ENCODE data around the gene AOPEP. TPM values are rescaled to one million over a fixed set of nuclear protein-coding genes. Genes with fewer than 3 reads are reported as not detected.

Gene AOPEP
- total and polyA plus RNA-seq, 2 of the 13 experiments (the other 11 are each of a cell fraction or from before 2014, with no cell fraction given) = 22.2 to 41.6 TPM

DNA sequence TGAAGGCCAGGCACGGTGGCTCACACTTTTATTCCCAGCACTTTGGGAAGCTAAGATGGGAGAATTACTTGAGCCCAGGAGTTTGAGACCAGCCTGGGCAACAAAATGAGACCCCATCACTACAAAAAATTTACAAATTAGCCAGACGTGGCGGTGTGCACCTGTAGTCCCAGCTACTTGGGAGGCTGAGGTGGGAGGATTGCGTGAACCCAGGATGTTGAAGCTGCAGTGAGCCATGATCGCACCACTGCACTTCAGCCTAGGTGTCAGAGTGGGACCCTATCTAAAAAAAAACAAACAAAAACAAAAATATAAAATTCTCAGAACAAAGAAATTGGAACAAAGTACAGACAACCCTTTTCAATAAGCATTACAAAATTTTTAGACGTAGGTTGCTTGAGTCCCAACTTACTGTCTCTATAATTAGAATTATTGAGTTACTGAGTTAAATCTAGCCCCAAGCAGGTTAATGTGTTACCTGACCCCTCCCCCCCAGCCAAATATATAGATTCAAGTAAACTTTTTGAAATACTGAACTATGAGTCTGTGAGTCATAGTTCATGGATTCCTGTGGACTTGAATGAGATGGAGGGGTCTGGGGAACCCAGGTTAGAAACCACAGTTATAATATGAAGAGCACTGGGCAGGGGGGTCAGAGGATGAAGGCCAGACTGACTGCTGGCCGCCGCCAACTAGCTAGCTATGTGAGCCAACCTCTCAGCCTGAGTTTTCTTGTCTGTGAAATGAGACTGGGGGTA, 173.1 kb downstream of the AOPEP start (continued):
- TF ChIP-seq, protein P1, sequence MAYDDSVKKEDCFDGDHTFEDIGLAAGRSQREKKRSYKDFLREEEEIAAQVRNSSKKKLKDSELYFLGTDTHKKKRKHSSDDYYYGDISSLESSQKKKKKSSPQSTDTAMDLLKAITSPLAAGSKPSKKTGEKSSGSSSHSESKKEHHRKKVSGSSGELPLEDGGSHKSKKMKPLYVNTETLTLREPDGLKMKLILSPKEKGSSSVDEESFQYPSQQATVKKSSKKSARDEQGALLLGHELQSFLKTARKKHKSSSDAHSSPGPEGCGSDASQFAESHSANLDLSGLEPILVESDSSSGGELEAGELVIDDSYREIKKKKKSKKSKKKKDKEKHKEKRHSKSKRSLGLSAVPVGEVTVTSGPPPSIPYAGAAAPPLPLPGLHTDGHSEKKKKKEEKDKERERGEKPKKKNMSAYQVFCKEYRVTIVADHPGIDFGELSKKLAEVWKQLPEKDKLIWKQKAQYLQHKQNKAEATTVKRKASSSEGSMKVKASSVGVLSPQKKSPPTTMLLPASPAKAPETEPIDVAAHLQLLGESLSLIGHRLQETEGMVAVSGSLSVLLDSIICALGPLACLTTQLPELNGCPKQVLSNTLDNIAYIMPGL (CRISPR knock-in tag; IDR thresholded peaks at IDR 0.05; ENCODE audit: borderline replicate concordance in 1 of 2, low read depth in 1 of 2) = no peak
- no peak for TF ChIP-seq RARG (CRISPR knock-in tag; IDR thresholded peaks at IDR 0.05; ENCODE audit: low read depth)
- TF ChIP-seq, protein P2, sequence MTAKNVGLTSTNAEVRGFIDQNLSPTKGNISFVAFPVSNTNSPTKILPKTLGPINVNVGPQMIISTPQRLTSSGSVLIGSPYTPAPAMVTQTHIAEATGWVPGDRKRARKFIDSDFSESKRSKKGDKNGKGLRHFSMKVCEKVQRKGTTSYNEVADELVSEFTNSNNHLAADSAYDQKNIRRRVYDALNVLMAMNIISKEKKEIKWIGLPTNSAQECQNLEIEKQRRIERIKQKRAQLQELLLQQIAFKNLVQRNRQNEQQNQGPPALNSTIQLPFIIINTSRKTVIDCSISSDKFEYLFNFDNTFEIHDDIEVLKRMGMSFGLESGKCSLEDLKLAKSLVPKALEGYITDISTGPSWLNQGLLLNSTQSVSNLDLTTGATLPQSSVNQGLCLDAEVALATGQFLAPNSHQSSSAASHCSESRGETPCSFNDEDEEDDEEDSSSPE (CRISPR knock-in tag; IDR thresholded peaks at IDR 0.05) = no peak
- TF ChIP-seq, protein P3, sequence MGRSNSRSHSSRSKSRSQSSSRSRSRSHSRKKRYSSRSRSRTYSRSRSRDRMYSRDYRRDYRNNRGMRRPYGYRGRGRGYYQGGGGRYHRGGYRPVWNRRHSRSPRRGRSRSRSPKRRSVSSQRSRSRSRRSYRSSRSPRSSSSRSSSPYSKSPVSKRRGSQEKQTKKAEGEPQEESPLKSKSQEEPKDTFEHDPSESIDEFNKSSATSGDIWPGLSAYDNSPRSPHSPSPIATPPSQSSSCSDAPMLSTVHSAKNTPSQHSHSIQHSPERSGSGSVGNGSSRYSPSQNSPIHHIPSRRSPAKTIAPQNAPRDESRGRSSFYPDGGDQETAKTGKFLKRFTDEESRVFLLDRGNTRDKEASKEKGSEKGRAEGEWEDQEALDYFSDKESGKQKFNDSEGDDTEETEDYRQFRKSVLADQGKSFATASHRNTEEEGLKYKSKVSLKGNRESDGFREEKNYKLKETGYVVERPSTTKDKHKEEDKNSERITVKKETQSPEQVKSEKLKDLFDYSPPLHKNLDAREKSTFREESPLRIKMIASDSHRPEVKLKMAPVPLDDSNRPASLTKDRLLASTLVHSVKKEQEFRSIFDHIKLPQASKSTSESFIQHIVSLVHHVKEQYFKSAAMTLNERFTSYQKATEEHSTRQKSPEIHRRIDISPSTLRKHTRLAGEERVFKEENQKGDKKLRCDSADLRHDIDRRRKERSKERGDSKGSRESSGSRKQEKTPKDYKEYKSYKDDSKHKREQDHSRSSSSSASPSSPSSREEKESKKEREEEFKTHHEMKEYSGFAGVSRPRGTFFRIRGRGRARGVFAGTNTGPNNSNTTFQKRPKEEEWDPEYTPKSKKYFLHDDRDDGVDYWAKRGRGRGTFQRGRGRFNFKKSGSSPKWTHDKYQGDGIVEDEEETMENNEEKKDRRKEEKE (IDR thresholded peaks at IDR 0.05) = no peak
- no peak for TF ChIP-seq ZNF703 (CRISPR knock-in tag; IDR thresholded peaks at IDR 0.05; ENCODE audit: borderline replicate concordance)
- no peak for TF ChIP-seq ZNF616 (CRISPR knock-in tag; IDR thresholded peaks at IDR 0.05; ENCODE audit: low read depth)
- no peak for TF ChIP-seq TCF7L2 (IDR thresholded peaks at IDR 0.05; ENCODE audit: low read depth, low read length)
- TF ChIP-seq ZNF331 (CRISPR knock-in tag; IDR thresholded peaks at IDR 0.05) = no peak; the same call in 1 of the 2 replicates
- TF ChIP-seq NONO (IDR thresholded peaks at IDR 0.05) = no peak
- no peak for TF ChIP-seq NONO (CRISPR knock-in tag; conservative IDR thresholded peaks at IDR 0.05)
- no peak for TF ChIP-seq SP1 (IDR thresholded peaks at IDR 0.05)
- no peak for TF ChIP-seq SP1 (CRISPR knock-in tag; IDR thresholded peaks at IDR 0.05)
- no peak for TF ChIP-seq NFE2 (CRISPR knock-in tag; IDR thresholded peaks at IDR 0.05)
- no peak for TF ChIP-seq GZF1 (CRISPR knock-in tag; IDR thresholded peaks at IDR 0.05)
- TF ChIP-seq, protein P4, sequence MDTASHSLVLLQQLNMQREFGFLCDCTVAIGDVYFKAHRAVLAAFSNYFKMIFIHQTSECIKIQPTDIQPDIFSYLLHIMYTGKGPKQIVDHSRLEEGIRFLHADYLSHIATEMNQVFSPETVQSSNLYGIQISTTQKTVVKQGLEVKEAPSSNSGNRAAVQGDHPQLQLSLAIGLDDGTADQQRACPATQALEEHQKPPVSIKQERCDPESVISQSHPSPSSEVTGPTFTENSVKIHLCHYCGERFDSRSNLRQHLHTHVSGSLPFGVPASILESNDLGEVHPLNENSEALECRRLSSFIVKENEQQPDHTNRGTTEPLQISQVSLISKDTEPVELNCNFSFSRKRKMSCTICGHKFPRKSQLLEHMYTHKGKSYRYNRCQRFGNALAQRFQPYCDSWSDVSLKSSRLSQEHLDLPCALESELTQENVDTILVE (CRISPR knock-in tag; IDR thresholded peaks at IDR 0.05) = no peak
- TF ChIP-seq CHD4 (IDR thresholded peaks at IDR 0.05; ENCODE audit: borderline replicate concordance, low read length) = peak; percentile 75; the same call in 1 of the 2 replicates
- TF ChIP-seq, protein P5, sequence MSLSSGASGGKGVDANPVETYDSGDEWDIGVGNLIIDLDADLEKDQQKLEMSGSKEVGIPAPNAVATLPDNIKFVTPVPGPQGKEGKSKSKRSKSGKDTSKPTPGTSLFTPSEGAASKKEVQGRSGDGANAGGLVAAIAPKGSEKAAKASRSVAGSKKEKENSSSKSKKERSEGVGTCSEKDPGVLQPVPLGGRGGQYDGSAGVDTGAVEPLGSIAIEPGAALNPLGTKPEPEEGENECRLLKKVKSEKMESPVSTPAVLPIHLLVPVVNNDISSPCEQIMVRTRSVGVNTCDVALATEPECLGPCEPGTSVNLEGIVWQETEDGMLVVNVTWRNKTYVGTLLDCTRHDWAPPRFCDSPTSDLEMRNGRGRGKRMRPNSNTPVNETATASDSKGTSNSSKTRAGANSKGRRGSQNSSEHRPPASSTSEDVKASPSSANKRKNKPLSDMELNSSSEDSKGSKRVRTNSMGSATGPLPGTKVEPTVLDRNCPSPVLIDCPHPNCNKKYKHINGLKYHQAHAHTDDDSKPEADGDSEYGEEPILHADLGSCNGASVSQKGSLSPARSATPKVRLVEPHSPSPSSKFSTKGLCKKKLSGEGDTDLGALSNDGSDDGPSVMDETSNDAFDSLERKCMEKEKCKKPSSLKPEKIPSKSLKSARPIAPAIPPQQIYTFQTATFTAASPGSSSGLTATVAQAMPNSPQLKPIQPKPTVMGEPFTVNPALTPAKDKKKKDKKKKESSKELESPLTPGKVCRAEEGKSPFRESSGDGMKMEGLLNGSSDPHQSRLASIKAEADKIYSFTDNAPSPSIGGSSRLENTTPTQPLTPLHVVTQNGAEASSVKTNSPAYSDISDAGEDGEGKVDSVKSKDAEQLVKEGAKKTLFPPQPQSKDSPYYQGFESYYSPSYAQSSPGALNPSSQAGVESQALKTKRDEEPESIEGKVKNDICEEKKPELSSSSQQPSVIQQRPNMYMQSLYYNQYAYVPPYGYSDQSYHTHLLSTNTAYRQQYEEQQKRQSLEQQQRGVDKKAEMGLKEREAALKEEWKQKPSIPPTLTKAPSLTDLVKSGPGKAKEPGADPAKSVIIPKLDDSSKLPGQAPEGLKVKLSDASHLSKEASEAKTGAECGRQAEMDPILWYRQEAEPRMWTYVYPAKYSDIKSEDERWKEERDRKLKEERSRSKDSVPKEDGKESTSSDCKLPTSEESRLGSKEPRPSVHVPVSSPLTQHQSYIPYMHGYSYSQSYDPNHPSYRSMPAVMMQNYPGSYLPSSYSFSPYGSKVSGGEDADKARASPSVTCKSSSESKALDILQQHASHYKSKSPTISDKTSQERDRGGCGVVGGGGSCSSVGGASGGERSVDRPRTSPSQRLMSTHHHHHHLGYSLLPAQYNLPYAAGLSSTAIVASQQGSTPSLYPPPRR (CRISPR knock-in tag; IDR thresholded peaks at IDR 0.05; ENCODE audit: borderline replicate concordance) = peak; percentile 71; the same call in 1 of the 2 replicates
